CD8-positive, alpha-beta memory T cell (primary cell): ENCODE results near the gene PGAP6. TPM values are rescaled to one million over a fixed set of nuclear protein-coding genes. Genes with fewer than 3 reads are reported as not detected.
A peak's percentile ranks its signal among the peaks of the same experiment; 100 is the strongest.

Experiments
- CTCF ChIA-PET: fragments of 350-600 bp; sonication (Branson Sonifier 250); formaldehyde crosslinking; loops from one replicate; lab custom pipeline; 2021; ENCODE audit warnings: antibody characterized with exemption; lab: Charles Lee
- POLR2A ChIA-PET: fragments of 350-600 bp; sonication (Branson Sonifier 250); formaldehyde crosslinking; loops from one replicate; lab custom pipeline; 2021; ENCODE audit warnings: antibody characterized with exemption; lab: Charles Lee
- DNase-seq, 5 donors: peaks; one replicate each; pipeline versions ENCODE4 v3.0.0 to v3.0.0-alpha.2; 2020 to 2022; ENCODE audit warnings: mixed read lengths in 1 of 5
- H3K27ac ChIP-seq: one replicate; pipeline ENCODE4 v1.7.0; 2013; ENCODE audit warnings: low read depth, mild to moderate bottlenecking, low read length, moderate library complexity
- H3K27me3 ChIP-seq: 2 replicates; pipeline ENCODE4 v1.7.0; 2013; ENCODE audit warnings: low read length, mild to moderate bottlenecking; ENCODE audit not compliant: insufficient read depth, poor library complexity, severe bottlenecking
- H3K36me3 ChIP-seq: 2 replicates; pipeline ENCODE4 v1.7.0; 2013; ENCODE audit warnings: mild to moderate bottlenecking, low read length, moderate library complexity; ENCODE audit not compliant: insufficient read depth
- H3K4me1 ChIP-seq: 2 replicates; pipeline ENCODE4 v1.7.0; 2013; ENCODE audit warnings: mild to moderate bottlenecking, low read length, moderate library complexity; ENCODE audit not compliant: insufficient read depth
- H3K4me3 ChIP-seq: 2 replicates; pipeline ENCODE4 v1.7.0; 2013; ENCODE audit warnings: mild to moderate bottlenecking, low read length
- H3K9me3 ChIP-seq: 2 replicates; pipeline ENCODE4 v1.7.0; 2013; ENCODE audit warnings: mild to moderate bottlenecking, low read length
- H3K27ac Mint-ChIP-seq, 8 donors: one replicate each; pipeline ENCODE4 v1.8.0; 2020 to 2021; ENCODE audit warnings: mixed read lengths in 8 of 8, mild to moderate bottlenecking in 6 of 8, inconsistent platforms in 3 of 8, moderate library complexity in 3 of 8
- H3K27me3 Mint-ChIP-seq, 2 donors: one replicate each; pipeline ENCODE4 v1.8.0; 2020 to 2021; ENCODE audit warnings: mixed read lengths in 2 of 2, mild to moderate bottlenecking in 1 of 2, moderate library complexity in 1 of 2
- H3K36me3 Mint-ChIP-seq, 3 donors: one replicate each; pipeline ENCODE4 v1.8.0; 2020 to 2021; ENCODE audit warnings: mixed read lengths in 3 of 3, inconsistent platforms in 1 of 3, mild to moderate bottlenecking in 1 of 3
- H3K4me1 Mint-ChIP-seq, 3 donors: one replicate each; pipeline ENCODE4 v1.8.0; 2020 to 2021; ENCODE audit warnings: mixed read lengths in 3 of 3, inconsistent platforms in 1 of 3, mild to moderate bottlenecking in 1 of 3
- H3K4me3 Mint-ChIP-seq, 7 donors: one replicate each; pipeline ENCODE4 v1.8.0; 2020 to 2021; ENCODE audit warnings: mixed read lengths in 7 of 7, mild to moderate bottlenecking in 6 of 7, moderate library complexity in 4 of 7, inconsistent platforms in 2 of 7
- H3K9me3 Mint-ChIP-seq, 5 donors: one replicate each; pipeline ENCODE4 v1.8.0; 2020 to 2022; ENCODE audit warnings: mixed read lengths in 5 of 5, mild to moderate bottlenecking in 3 of 5, moderate library complexity in 2 of 5, inconsistent platforms in 1 of 5
- polyA plus RNA-seq: library from polyadenylated mRNA; unstranded; fragments of 300-500 nt; fragmentation: Illumina TruSeq; gene quantifications from one replicate; pipeline ENCODE4 v1.2.3, GENCODE V29; 2021
- total RNA-seq, 2 experiments: library from RNA; stranded (reverse); gene quantifications; one replicate each; pipeline ENCODE4 v1.2.3, GENCODE V29; 2021

The PGAP6 gene
- total and polyA plus RNA-seq, 3 experiments from 2014 or later: 23.1 to 36.2 (median 36.1) TPM

- POLR2A ChIA-PET: no interaction called here
Measured at GRCh38 chr16:399340-400019, 17.7 kb upstream of the PGAP6 start.

GRCh38 chr16:398561-399339 is 17.0 kb upstream of the PGAP6 start:
- no peaks in the 10 kb centered on the region for H3K9me3 ChIP-seq
- no peak overlapping the region for H3K4me3 ChIP-seq
- no peaks in the 10 kb centered on the region for H3K27me3 ChIP-seq
- POLR2A ChIA-PET: interaction anchor here (1.2 kb wide), 1 partner anchor 16 kb away, joined by 4 read pairs; no protein-coding TSS in a partner anchor
- peaks cover 21% of the 10 kb centered on the region for H3K4me1 ChIP-seq
- H3K27ac ChIP-seq: peak overlapping the region; percentile 64
- Mint-ChIP-seq H3K36me3 (peaks cover 0 to 2% (median 0%) of the 10 kb centered on the region in 3 donors), H3K4me3 (peak overlapping the region; percentile 59 to 89 (median 79)), H3K27ac (peak overlapping the region in 5 of 8 donors; percentile 63 to 90 (median 88)), H3K27me3 (peaks cover 3 to 6% of the 10 kb centered on the region in 2 donors), H3K4me1 (peaks cover 16 to 32% (median 18%) of the 10 kb centered on the region in 3 donors), H3K9me3 (no peaks in the 10 kb centered on the region)
- H3K36me3 ChIP-seq: no peaks in the 10 kb centered on the region
- CTCF ChIA-PET: interaction anchor here (0.7 kb wide), 1 partner anchor 281 kb away, joined by 3 read pairs; no protein-coding TSS in a partner anchor
- no peak for DNase-seq

More at GRCh38 chr16:399340-400019, 17.7 kb upstream of the PGAP6 start:
- H3K4me1 ChIP-seq: peaks cover 21% of the 10 kb centered on the region
- no peak for DNase-seq
- no peaks in the 10 kb centered on the region for H3K27me3 ChIP-seq
- no peak overlapping the region for H3K4me3 ChIP-seq
- no peaks in the 10 kb centered on the region for H3K36me3 ChIP-seq
- peak overlapping the region; percentile 75 for H3K27ac ChIP-seq
- no peaks in the 10 kb centered on the region for H3K9me3 ChIP-seq
- H3K4me3 Mint-ChIP-seq: peak overlapping the region; percentile 14 to 89 (median 82)
- peaks cover 0 to 2% (median 0%) of the 10 kb centered on the region in 3 donors for H3K36me3 Mint-ChIP-seq
- no peaks in the 10 kb centered on the region for H3K9me3 Mint-ChIP-seq
- H3K27ac Mint-ChIP-seq: peak overlapping the region in 4 of 8 donors; percentile 6 to 88 (median 74)
- CTCF ChIA-PET: no interaction called here
- H3K27me3 Mint-ChIP-seq: peaks cover 3 to 6% of the 10 kb centered on the region in 2 donors
- peaks cover 16 to 32% (median 18%) of the 10 kb centered on the region in 3 donors for H3K4me1 Mint-ChIP-seq

- no peaks in the 10 kb centered on the region for H3K36me3 ChIP-seq
- ChIA-PET CTCF (no interaction called here), POLR2A (interaction anchor here (1.2 kb wide), 1 partner anchor 15 kb away, joined by 4 read pairs; no protein-coding TSS in a partner anchor)
- Mint-ChIP-seq H3K4me3 (peak overlapping the region; percentile 36 to 87 (median 75)), H3K9me3 (no peaks in the 10 kb centered on the region), H3K27me3 (peaks cover 3 to 6% of the 10 kb centered on the region in 2 donors), H3K36me3 (peaks cover 0 to 2% (median 0%) of the 10 kb centered on the region in 3 donors), H3K27ac (peak overlapping the region in 4 of 8 donors; percentile 63 to 90 (median 80)), H3K4me1 (peaks cover 17 to 32% (median 18%) of the 10 kb centered on the region in 3 donors)
- no peaks in the 10 kb centered on the region for H3K27me3 ChIP-seq
- H3K27ac ChIP-seq: peak overlapping the region; percentile 64
- peaks cover 21% of the 10 kb centered on the region for H3K4me1 ChIP-seq
- no peak overlapping the region for H3K4me3 ChIP-seq
- DNase-seq: peak in 2 of 5 donors; percentile 29 to 60
- no peaks in the 10 kb centered on the region for H3K9me3 ChIP-seq
Measured at GRCh38 chr16:397736-398332, 16.1 kb upstream of the PGAP6 start.

GRCh38 chr16:397135-397661 is 15.4 kb upstream of the PGAP6 start, which contains the start of gene NME4:
TSS of gene NME4 (plus strand) at chr16:397199. CDS start at chr16:397223, 24 bp downstream.
- Mint-ChIP-seq H3K36me3 (peaks cover 0 to 2% (median 0%) of the 10 kb centered on the region in 3 donors), H3K4me3 (peak within 1 kb of the TSS; percentile 85 to 95 (median 88)), H3K27ac (peak within 1 kb of the TSS; percentile 70 to 97 (median 88)), H3K27me3 (peaks cover 3 to 6% of the 10 kb centered on the region in 2 donors), H3K9me3 (peaks cover 0 to under 1% (median 0%) of the 10 kb centered on the region in 5 donors), H3K4me1 (peaks cover 22 to 39% (median 23%) of the 10 kb centered on the region in 3 donors)
- H3K4me1 ChIP-seq: peaks cover 19% of the 10 kb centered on the region
- H3K27ac ChIP-seq: peak within 1 kb of the TSS; percentile 70
- DNase-seq: peak in 1 of 5 donors; percentile 32
- no peaks in the 10 kb centered on the region for H3K9me3 ChIP-seq
- H3K36me3 ChIP-seq: no peaks in the 10 kb centered on the region
- no peaks in the 10 kb centered on the region for H3K27me3 ChIP-seq
- peak within 1 kb of the TSS; percentile 39 for H3K4me3 ChIP-seq
- ChIA-PET POLR2A (interaction anchor here (1.2 kb wide), 1 partner anchor 15 kb away, joined by 4 read pairs; no protein-coding TSS in a partner anchor), CTCF (no interaction called here)

GRCh38 chr16:396605-397004 is 14.8 kb upstream of the PGAP6 start:
- peak overlapping the region; percentile 70 for H3K27ac ChIP-seq
- ChIA-PET CTCF (no interaction called here), POLR2A (no interaction called here)
- Mint-ChIP-seq H3K4me3 (peak overlapping the region; percentile 85 to 95 (median 88)), H3K4me1 (peaks cover 27 to 45% (median 29%) of the 10 kb centered on the region in 3 donors), H3K27ac (peak overlapping the region; percentile 70 to 97 (median 88)), H3K27me3 (peaks cover 3 to 8% of the 10 kb centered on the region in 2 donors), H3K36me3 (peaks cover 0 to 2% (median 0%) of the 10 kb centered on the region in 3 donors), H3K9me3 (peaks cover 0 to 6% (median 5%) of the 10 kb centered on the region in 5 donors)
- no peaks in the 10 kb centered on the region for H3K9me3 ChIP-seq
- H3K4me1 ChIP-seq: peaks cover 20% of the 10 kb centered on the region
- no peaks in the 10 kb centered on the region for H3K36me3 ChIP-seq
- peak overlapping the region; percentile 39 for H3K4me3 ChIP-seq
- no peaks in the 10 kb centered on the region for H3K27me3 ChIP-seq
- DNase-seq: no peak

GRCh38 chr16:396199-396598 is 14.4 kb upstream of the PGAP6 start:
- H3K4me3 Mint-ChIP-seq: peak overlapping the region; percentile 85 to 95 (median 88)
- peak overlapping the region in 6 of 8 donors; percentile 21 to 97 (median 85) for H3K27ac Mint-ChIP-seq
- CTCF ChIA-PET: no interaction called here
- POLR2A ChIA-PET: no interaction called here
- H3K4me1 Mint-ChIP-seq: peaks cover 27 to 45% (median 30%) of the 10 kb centered on the region in 3 donors
- H3K27me3 Mint-ChIP-seq: peaks cover 3 to 8% of the 10 kb centered on the region in 2 donors
- no peaks in the 10 kb centered on the region for H3K9me3 ChIP-seq
- H3K36me3 Mint-ChIP-seq: peaks cover 0 to 2% (median 0%) of the 10 kb centered on the region in 3 donors
- H3K4me3 ChIP-seq: peak overlapping the region; percentile 39
- peaks cover 21% of the 10 kb centered on the region for H3K4me1 ChIP-seq
- H3K27me3 ChIP-seq: no peaks in the 10 kb centered on the region
- no peak for DNase-seq
- peaks cover 0 to 6% (median 5%) of the 10 kb centered on the region in 5 donors for H3K9me3 Mint-ChIP-seq
- no peaks in the 10 kb centered on the region for H3K36me3 ChIP-seq
- peak overlapping the region; percentile 70 for H3K27ac ChIP-seq

- peak in 1 of 5 donors; percentile 32 for DNase-seq
- Mint-ChIP-seq H3K4me1 (peaks cover 22 to 27% (median 22%) of the 10 kb centered on the region in 3 donors), H3K27ac (peak overlapping the region in 7 of 8 donors; percentile 9 to 94 (median 85)), H3K9me3 (peaks cover 0 to 8% (median 6%) of the 10 kb centered on the region in 5 donors), H3K27me3 (peaks cover 3 to 8% of the 10 kb centered on the region in 2 donors), H3K4me3 (peak overlapping the region in 5 of 7 donors; percentile 25 to 68 (median 46)), H3K36me3 (peaks cover 0 to 3% (median 0%) of the 10 kb centered on the region in 3 donors)
- H3K9me3 ChIP-seq: no peaks in the 10 kb centered on the region
- H3K27ac ChIP-seq: no peak overlapping the region
- no peak overlapping the region for H3K4me3 ChIP-seq
- ChIA-PET POLR2A (no interaction called here), CTCF (interaction anchor here (0.8 to 2.1 kb wide), 7 partner anchors 8 to 36 kb away, joined by 3 to 11 read pairs (median 4); partner anchors contain the start of genes DECR2 and RAB11FIP3)
- H3K4me1 ChIP-seq: peaks cover 12% of the 10 kb centered on the region
- H3K27me3 ChIP-seq: no peaks in the 10 kb centered on the region
- no peaks in the 10 kb centered on the region for H3K36me3 ChIP-seq
Measured at GRCh38 chr16:392450-393030, 10.8 kb upstream of the PGAP6 start.
